Keratinocyte (primary cell): ENCODE measurements around the gene USP47. TPM values are rescaled to one million over a fixed set of nuclear protein-coding genes. Genes with fewer than 3 reads are reported as not detected.

Experiments used
- DNase-seq: peaks from one replicate; pipeline ENCODE4 v3.0.0-alpha.2; 2011; ENCODE audit warnings: low read depth, missing footprints, low spot score
- FAIRE-seq: peaks from 2 replicates; lab custom pipeline; 2011; peaks lifted over from hg19 to GRCh38; lab: Jason Lieb, UNC
- H2AFZ ChIP-seq: 2 replicates; pipeline ENCODE4 v1.6.0; 2012; ENCODE audit warnings: low read length, control low read depth, inconsistent platforms; ENCODE audit not compliant: control insufficient read depth
- H3K27ac ChIP-seq: 2 replicates; pipeline ENCODE4 v1.5.1; 2011; ENCODE audit warnings: low read length; ENCODE audit not compliant: control insufficient read depth, insufficient read depth
- H3K27me3 ChIP-seq: 3 replicates; pipeline ENCODE4 v1.6.0; 2011; ENCODE audit warnings: low read length; ENCODE audit not compliant: control insufficient read depth, insufficient read depth; ENCODE audit errors: extremely low read depth
- H3K36me3 ChIP-seq, 2 experiments: 2 replicates in 1 of 2; 3 replicates in 1 of 2; pipeline ENCODE4 v1.5.1; 2011; ENCODE audit warnings: low read length in 2 of 2, mild to moderate bottlenecking in 1 of 2; ENCODE audit not compliant: control insufficient read depth in 2 of 2, insufficient read depth in 2 of 2; ENCODE audit errors: extremely low read depth in 1 of 2
- H3K4me1 ChIP-seq: 3 replicates; pipeline ENCODE4 v1.5.1; 2011; ENCODE audit warnings: low read length; ENCODE audit not compliant: control insufficient read depth, insufficient read depth; ENCODE audit errors: extremely low read depth
- H3K4me2 ChIP-seq: 3 replicates; pipeline ENCODE4 v1.6.0; 2011; ENCODE audit warnings: low read depth, low read length; ENCODE audit not compliant: control insufficient read depth, insufficient read depth; ENCODE audit errors: extremely low read depth
- H3K4me3 ChIP-seq, 3 experiments: fragments of 200-600 bp in 1 of 3; sonication (generic) in 1 of 3; 2 replicates in 2 of 3; 3 replicates in 1 of 3; pipeline ENCODE4 v1.5.1; 2011 to 2016; ENCODE audit warnings: low read length in 3 of 3, mild to moderate bottlenecking in 3 of 3, control low read depth in 2 of 3, inconsistent platforms in 1 of 3, low read depth in 1 of 3, mixed read lengths in 1 of 3, mixed run types in 1 of 3, moderate library complexity in 1 of 3; ENCODE audit not compliant: control insufficient read depth in 2 of 3, insufficient read depth in 2 of 3; ENCODE audit errors: extremely low read depth in 1 of 3
- H3K79me2 ChIP-seq: 2 replicates; pipeline ENCODE4 v1.6.0; 2012; ENCODE audit warnings: low read length; ENCODE audit not compliant: control insufficient read depth, insufficient read depth
- H3K9ac ChIP-seq: 3 replicates; pipeline ENCODE4 v1.6.0; 2011; ENCODE audit warnings: low read length; ENCODE audit not compliant: control insufficient read depth, insufficient read depth; ENCODE audit errors: extremely low read depth
- H3K9me1 ChIP-seq: 3 replicates; pipeline ENCODE4 v1.6.0; 2011; ENCODE audit warnings: low read length; ENCODE audit not compliant: control insufficient read depth, insufficient read depth; ENCODE audit errors: extremely low read depth
- H3K9me3 ChIP-seq: 2 replicates; pipeline ENCODE4 v1.5.1; 2012; ENCODE audit warnings: low read depth, low read length; ENCODE audit not compliant: control insufficient read depth
- H4K20me1 ChIP-seq: 3 replicates; pipeline ENCODE4 v1.6.0; 2011; ENCODE audit warnings: low read length; ENCODE audit not compliant: control insufficient read depth, insufficient read depth; ENCODE audit errors: extremely low read depth
- CTCF ChIP-seq, 3 experiments: IDR thresholded peaks in 1 of 3; conservative IDR thresholded peaks in 1 of 3; optimal IDR thresholded peaks in 1 of 3; 2 replicates in 2 of 3; 3 replicates in 1 of 3; pipeline versions ENCODE3 to v1.5.1; 2011; ENCODE audit warnings: low read length in 3 of 3, mild to moderate bottlenecking in 3 of 3, moderate library complexity in 2 of 3, control low read depth in 1 of 3, inconsistent platforms in 1 of 3; ENCODE audit not compliant: insufficient read depth in 2 of 3; ENCODE audit errors: extremely low read depth in 1 of 3
- EZH2 ChIP-seq: IDR thresholded peaks from one replicate; pipeline ENCODE4 v1.6.1; 2012; ENCODE audit warnings: inconsistent platforms, mild to moderate bottlenecking, low read length, moderate library complexity
- dilution Hi-C: fragments of 300-500 bp; cut with MboI; formaldehyde crosslinking; loops from one replicate; pipeline ENCODE4 v1.7.0; 2020; ENCODE audit warnings: low sequenced_read_pairs; ENCODE audit not compliant: extremely low pct_ligation_motif_present
- polyA plus RNA-seq, 5 experiments: library from polyadenylated mRNA; depleted of rRNA in 3 of 5; stranded (reverse) in 3 of 5; stranded (forward) in 1 of 5; unstranded in 1 of 5; fragments of >200 nt; gene quantifications; 1 replicate in 1 of 5; 2 replicates in 3 of 5; 3 replicates in 1 of 5; pipeline versions ENCODE4 v1.2.1 to v1.2.3, GENCODE V29; 2011 to 2012; ENCODE audit warnings: missing spikeins in 2 of 5, low read depth in 1 of 5, low replicate concordance in 1 of 5

The USP47 gene
- polyA plus RNA-seq, 1 donor (not counting 4 experiments of a cell fraction or from before 2014, with no cell fraction given): 22.4 TPM

- FAIRE-seq: peak; percentile 98
Measured at GRCh38 chr11:11798586-11799438, 43.0 kb upstream of the USP47 start.

GRCh38 chr11:11805228-11805627 lies 36.5 kb upstream of the USP47 start:
- Histone ChIP-seq H3K36me3 (no peaks in the 10 kb centered on the region), H3K9ac (no peak overlapping the region), H3K27me3 (peaks cover 5% of the 10 kb centered on the region), H3K4me3 (no peak overlapping the region), H3K79me2 (no peaks in the 10 kb centered on the region), H3K4me2 (no peak overlapping the region), H2AFZ (no peak overlapping the region), H3K9me3 (no peaks in the 10 kb centered on the region), H4K20me1 (no peaks in the 10 kb centered on the region), H3K4me1 (no peaks in the 10 kb centered on the region), H3K9me1 (no peaks in the 10 kb centered on the region), H3K27ac (no peak overlapping the region)
- dilution Hi-C loops: no loop called here
- TF ChIP-seq EZH2 (no peak), CTCF (optimal IDR thresholded peaks at IDR 0.05 in 1 of 3, IDR thresholded peaks at IDR 0.05 in 1 of 3, conservative IDR thresholded peaks at IDR 0.05 in 1 of 3; ENCODE audit: extremely low read depth in 1 of 3, insufficient read depth in 2 of 3, low read length in 3 of 3) (no peak)
- no peak for DNase-seq
- FAIRE-seq: no peak

More at GRCh38 chr11:11798586-11799438, 43.0 kb upstream of the USP47 start:
- no peaks in the 10 kb centered on the region for H3K9me3 ChIP-seq
- H3K9me1 ChIP-seq: no peaks in the 10 kb centered on the region
- H2AFZ ChIP-seq: peak overlapping the region; percentile 73
- no peaks in the 10 kb centered on the region for H4K20me1 ChIP-seq
- H3K36me3 ChIP-seq: no peaks in the 10 kb centered on the region
- dilution Hi-C loops: no loop called here
- H3K4me2 ChIP-seq: no peak overlapping the region
- TF ChIP-seq CTCF (optimal IDR thresholded peaks at IDR 0.05 in 1 of 3, IDR thresholded peaks at IDR 0.05 in 1 of 3, conservative IDR thresholded peaks at IDR 0.05 in 1 of 3; ENCODE audit: extremely low read depth in 1 of 3, insufficient read depth in 2 of 3, low read length in 3 of 3): peak; percentile 75 to 95 (median 82)
- no peak for TF ChIP-seq EZH2
- H3K79me2 ChIP-seq: no peaks in the 10 kb centered on the region
- H3K4me1 ChIP-seq: no peaks in the 10 kb centered on the region
- no peak overlapping the region for H3K4me3 ChIP-seq
- H3K27ac ChIP-seq: no peak overlapping the region
- H3K9ac ChIP-seq: no peak overlapping the region
- H3K27me3 ChIP-seq: peaks cover 16% of the 10 kb centered on the region
- no peak for DNase-seq
